CD4-positive, CD25-positive, alpha-beta regulatory T cell (primary cell): ENCODE data around the gene EDEM3. TPM values are rescaled to one million over a fixed set of nuclear protein-coding genes. Genes with fewer than 3 reads are reported as not detected.

ENCODE experiments used
- ATAC-seq, 2 donors: fragments of 150-1000 bp; cut with Tn5 transposase; one replicate each; pipeline ENCODE4 v1.10.0; 2021; ENCODE audit warnings: low read depth in 2 of 2, moderate number of reproducible peaks in 2 of 2, moderate library complexity in 1 of 2
- DNase-seq, 3 donors: peaks; one replicate each; pipeline versions ENCODE4 v3.0.0 to v3.0.0-alpha.2; 2012 to 2022; ENCODE audit warnings: mixed read lengths in 1 of 3
- H3K27ac ChIP-seq: one replicate; pipeline ENCODE4 v1.7.0; 2013; ENCODE audit warnings: mild to moderate bottlenecking, low read length; ENCODE audit not compliant: insufficient read depth, poor library complexity, severe bottlenecking
- H3K27me3 ChIP-seq: one replicate; pipeline ENCODE4 v1.7.0; 2013; ENCODE audit warnings: low read length; ENCODE audit not compliant: control insufficient read depth, insufficient read depth
- H3K36me3 ChIP-seq: one replicate; pipeline ENCODE4 v1.7.0; 2013; ENCODE audit warnings: mild to moderate bottlenecking, low read length, moderate library complexity; ENCODE audit not compliant: control insufficient read depth, insufficient read depth
- H3K4me1 ChIP-seq: 2 replicates; pipeline ENCODE4 v1.7.0; 2013; ENCODE audit warnings: mild to moderate bottlenecking, low read length; ENCODE audit not compliant: insufficient read depth, control insufficient read depth, poor library complexity, severe bottlenecking
- H3K4me3 ChIP-seq: one replicate; pipeline ENCODE4 v1.7.0; 2013; ENCODE audit warnings: low read depth, mild to moderate bottlenecking, low read length, moderate library complexity
- H3K9me3 ChIP-seq, 2 experiments: 1 replicate in 1 of 2; 2 replicates in 1 of 2; pipeline ENCODE4 v1.7.0; 2013; ENCODE audit warnings: low read length in 2 of 2, mild to moderate bottlenecking in 1 of 2, moderate library complexity in 1 of 2; ENCODE audit not compliant: control insufficient read depth in 2 of 2
- H3K27ac Mint-ChIP-seq, 3 donors: one replicate each; pipeline ENCODE4 v1.8.0; 2020 to 2022; ENCODE audit warnings: mild to moderate bottlenecking in 3 of 3, mixed read lengths in 3 of 3, moderate library complexity in 2 of 3
- H3K27me3 Mint-ChIP-seq: one replicate; pipeline ENCODE4 v1.8.0; 2022; ENCODE audit warnings: mild to moderate bottlenecking, mixed read lengths
- H3K36me3 Mint-ChIP-seq: one replicate; pipeline ENCODE4 v1.8.0; 2020; ENCODE audit warnings: mixed read lengths
- H3K4me1 Mint-ChIP-seq, 4 donors: one replicate each; pipeline ENCODE4 v1.8.0; 2020 to 2022; ENCODE audit warnings: mixed read lengths in 4 of 4, mild to moderate bottlenecking in 1 of 4
- H3K4me3 Mint-ChIP-seq, 4 donors: one replicate each; pipeline ENCODE4 v1.8.0; 2020 to 2022; ENCODE audit warnings: mild to moderate bottlenecking in 4 of 4, mixed read lengths in 4 of 4, moderate library complexity in 3 of 4
- H3K9me3 Mint-ChIP-seq, 7 donors: one replicate each; pipeline ENCODE4 v1.8.0; 2020 to 2022; ENCODE audit warnings: mixed read lengths in 7 of 7, mild to moderate bottlenecking in 3 of 7, moderate library complexity in 2 of 7
- polyA plus RNA-seq, 4 donors: library from polyadenylated mRNA; unstranded; fragments of 300-500 nt; fragmentation: Illumina TruSeq; gene quantifications; one replicate each; pipeline ENCODE4 v1.2.3, GENCODE V29; 2021
- total RNA-seq: library from RNA; stranded (reverse); gene quantifications from one replicate; pipeline ENCODE4 v1.2.3, GENCODE V29; 2022

The EDEM3 gene, protein sequence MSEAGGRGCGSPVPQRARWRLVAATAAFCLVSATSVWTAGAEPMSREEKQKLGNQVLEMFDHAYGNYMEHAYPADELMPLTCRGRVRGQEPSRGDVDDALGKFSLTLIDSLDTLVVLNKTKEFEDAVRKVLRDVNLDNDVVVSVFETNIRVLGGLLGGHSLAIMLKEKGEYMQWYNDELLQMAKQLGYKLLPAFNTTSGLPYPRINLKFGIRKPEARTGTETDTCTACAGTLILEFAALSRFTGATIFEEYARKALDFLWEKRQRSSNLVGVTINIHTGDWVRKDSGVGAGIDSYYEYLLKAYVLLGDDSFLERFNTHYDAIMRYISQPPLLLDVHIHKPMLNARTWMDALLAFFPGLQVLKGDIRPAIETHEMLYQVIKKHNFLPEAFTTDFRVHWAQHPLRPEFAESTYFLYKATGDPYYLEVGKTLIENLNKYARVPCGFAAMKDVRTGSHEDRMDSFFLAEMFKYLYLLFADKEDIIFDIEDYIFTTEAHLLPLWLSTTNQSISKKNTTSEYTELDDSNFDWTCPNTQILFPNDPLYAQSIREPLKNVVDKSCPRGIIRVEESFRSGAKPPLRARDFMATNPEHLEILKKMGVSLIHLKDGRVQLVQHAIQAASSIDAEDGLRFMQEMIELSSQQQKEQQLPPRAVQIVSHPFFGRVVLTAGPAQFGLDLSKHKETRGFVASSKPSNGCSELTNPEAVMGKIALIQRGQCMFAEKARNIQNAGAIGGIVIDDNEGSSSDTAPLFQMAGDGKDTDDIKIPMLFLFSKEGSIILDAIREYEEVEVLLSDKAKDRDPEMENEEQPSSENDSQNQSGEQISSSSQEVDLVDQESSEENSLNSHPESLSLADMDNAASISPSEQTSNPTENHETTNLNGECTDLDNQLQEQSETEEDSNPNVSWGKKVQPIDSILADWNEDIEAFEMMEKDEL
- 38.5 TPM for total RNA-seq
- 10 to 100 TPM; 11.0 to 17.6 (median 15.6) TPM for polyA plus RNA-seq

DNA sequence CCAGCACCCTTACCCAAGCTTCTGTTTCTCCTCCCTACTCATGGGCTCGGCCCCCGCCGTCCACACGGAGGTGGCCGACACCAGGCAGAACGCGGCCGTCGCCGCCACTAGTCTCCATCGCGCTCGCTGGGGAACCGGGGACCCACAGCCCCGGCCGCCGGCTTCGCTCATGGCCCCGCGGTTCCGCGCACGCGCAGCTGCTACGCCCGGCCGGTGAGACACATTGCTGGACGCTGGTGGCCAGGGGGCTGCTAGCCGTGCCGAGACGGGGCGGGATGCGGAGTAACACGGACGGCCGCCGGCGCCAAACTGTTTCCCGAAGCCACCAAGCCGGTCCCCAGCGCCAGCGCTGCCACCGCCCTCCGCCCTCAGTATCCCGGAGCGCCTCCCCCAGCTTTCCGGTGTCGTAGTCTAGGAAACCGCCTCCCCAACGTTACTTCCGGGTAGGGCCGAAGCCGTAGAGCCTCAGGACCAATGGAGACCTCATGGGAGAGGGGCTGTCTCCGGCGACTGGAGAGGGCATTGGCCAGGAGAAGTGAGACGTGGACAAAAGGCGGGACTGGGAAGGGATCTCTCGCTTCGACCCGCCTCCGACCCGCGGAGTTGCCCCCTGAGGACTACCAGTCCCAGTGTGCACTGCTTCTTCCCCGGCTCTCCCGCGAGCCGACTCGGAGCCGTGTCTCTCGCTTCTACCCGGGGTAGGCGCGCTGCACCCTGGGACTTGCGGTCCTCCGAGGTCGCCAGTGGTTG lies at the start of gene EDEM3:
Gene EDEM3, minus strand, starts transcription at position 383 of the 750 bp plus-strand sequence. Its CDS starts 212 bp downstream, at position 171.
- Mint-ChIP-seq H3K4me3 (peak within 1 kb of the TSS; percentile 94 to 96 (median 95)), H3K4me1 (peaks cover 24 to 58% (median 45%) of the 10 kb centered on the region in 4 donors)

DNA sequence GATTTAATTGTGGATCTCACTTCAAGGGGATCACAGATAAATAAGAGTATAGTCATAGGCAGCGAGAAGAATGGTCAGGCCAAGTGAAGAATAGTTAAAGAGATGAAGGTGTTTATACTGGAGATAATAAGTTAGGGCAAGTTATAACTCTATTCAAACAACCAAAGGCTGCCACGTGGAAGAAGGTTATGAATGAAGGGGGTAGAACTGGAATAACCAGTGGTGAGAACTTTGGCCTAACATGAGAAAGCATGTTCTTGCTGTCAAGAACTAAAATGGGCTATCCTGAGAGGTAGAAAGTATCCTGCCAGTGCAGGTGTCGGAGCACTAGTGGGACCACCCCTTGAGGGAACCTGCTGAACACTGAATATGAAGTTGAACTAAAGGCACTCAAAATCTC lies 49.6 kb upstream of the EDEM3 start:
- DNase-seq (no peak), ATAC-seq (no peak)
- Histone ChIP-seq H3K9me3 (no peaks in the 10 kb centered on the region), H3K36me3 (peaks cover 51% of the 10 kb centered on the region), H3K4me1 (no peaks in the 10 kb centered on the region), H3K27ac (no peak overlapping the region), H3K27me3 (no peaks in the 10 kb centered on the region), H3K4me3 (no peak overlapping the region)
- Mint-ChIP-seq H3K27me3 (no peaks in the 10 kb centered on the region), H3K9me3 (no peaks in the 10 kb centered on the region), H3K4me1 (peaks cover 4 to 7% (median 5%) of the 10 kb centered on the region in 4 donors), H3K36me3 (peaks cover 17% of the 10 kb centered on the region), H3K4me3 (no peak overlapping the region), H3K27ac (peak overlapping the region in 2 of 3 donors; percentile 7 to 16)

More for the DNA sequence above, at the start of gene EDEM3:
- DNase-seq (peak; percentile 98 to 99 (median 99)), ATAC-seq (peak; percentile 93 to 96)
- Histone ChIP-seq H3K36me3 (no peaks in the 10 kb centered on the region), H3K4me3 (peak within 1 kb of the TSS; percentile 99), H3K27me3 (no peaks in the 10 kb centered on the region), H3K27ac (peak within 1 kb of the TSS; percentile 94), H3K4me1 (peaks cover 31% of the 10 kb centered on the region), H3K9me3 (no peaks in the 10 kb centered on the region)
- Mint-ChIP-seq H3K9me3 (no peaks in the 10 kb centered on the region), H3K27me3 (no peaks in the 10 kb centered on the region), H3K36me3 (peaks cover 4% of the 10 kb centered on the region), H3K27ac (peak within 1 kb of the TSS; percentile 84 to 97 (median 95))

DNA sequence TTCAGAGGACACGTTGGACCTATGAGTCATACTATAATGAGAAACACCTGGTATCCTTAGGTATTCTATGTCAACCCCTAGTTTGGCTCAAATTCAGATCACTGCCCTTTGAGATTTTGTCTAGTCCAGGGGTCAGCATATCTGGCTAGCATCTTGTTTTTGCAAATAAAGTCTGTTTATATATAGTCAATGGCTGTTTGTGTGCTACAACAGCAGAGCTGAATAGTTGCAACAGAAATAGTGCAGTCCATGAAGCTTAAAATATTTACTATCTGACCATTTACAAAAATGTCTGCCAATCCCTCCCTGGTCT lies 48.5 kb upstream of the EDEM3 start:
- H3K4me1 ChIP-seq, result no peaks in the 10 kb centered on the region
- Mint-ChIP-seq H3K4me1 (peaks cover 4 to 7% (median 5%) of the 10 kb centered on the region in 4 donors), H3K36me3 (peaks cover 17% of the 10 kb centered on the region), H3K27ac (peak overlapping the region in 2 of 3 donors; percentile 7 to 82), H3K27me3 (no peaks in the 10 kb centered on the region), H3K9me3 (no peaks in the 10 kb centered on the region), H3K4me3 (no peak overlapping the region)
- peaks cover 48% of the 10 kb centered on the region for H3K36me3 ChIP-seq
- no peaks in the 10 kb centered on the region for H3K27me3 ChIP-seq
- H3K9me3 ChIP-seq, result no peaks in the 10 kb centered on the region
- DNase-seq, result no peak
- H3K27ac ChIP-seq, result no peak overlapping the region
- ATAC-seq, result no peak
- no peak overlapping the region for H3K4me3 ChIP-seq

DNA sequence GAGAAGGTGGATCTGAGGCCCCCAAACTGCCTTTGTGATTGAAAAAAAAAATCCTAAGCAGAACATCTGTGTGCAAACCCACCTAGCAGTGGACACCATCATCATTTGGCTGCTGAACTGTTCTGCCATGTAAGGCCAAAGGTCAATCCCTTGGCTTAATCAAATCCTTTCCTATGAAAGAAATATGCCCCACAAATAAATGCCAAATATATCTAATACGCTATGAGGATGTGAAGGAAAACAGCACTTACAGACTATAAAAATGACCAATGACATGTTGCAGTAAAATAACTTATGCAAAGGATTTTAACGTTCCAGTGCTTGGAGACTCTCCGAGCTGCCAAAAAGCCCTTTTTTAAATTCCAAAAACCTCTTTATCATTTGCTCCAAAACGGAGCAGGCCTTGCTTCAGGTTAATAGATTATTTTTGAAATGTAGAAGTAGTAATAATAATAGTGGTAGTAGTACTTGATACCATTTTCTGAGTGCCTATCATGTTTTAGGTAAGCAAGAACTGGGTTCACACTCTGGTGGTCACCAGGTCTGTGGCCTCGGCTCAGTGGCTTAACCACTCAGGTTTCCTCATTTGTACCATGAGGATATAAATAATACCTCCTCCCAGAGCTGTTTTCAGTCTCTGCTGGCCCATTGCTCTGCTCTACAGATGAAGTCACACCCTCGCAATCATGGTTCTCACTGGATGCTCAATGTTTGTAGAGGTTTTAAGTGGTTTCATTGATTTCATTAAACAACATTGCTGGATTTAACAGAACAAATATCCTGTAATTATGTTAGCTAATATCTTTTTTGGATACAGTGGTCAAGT lies 47.9 kb upstream of the EDEM3 start:
- Histone ChIP-seq H3K9me3 (no peaks in the 10 kb centered on the region), H3K4me3 (no peak overlapping the region), H3K27ac (no peak overlapping the region), H3K27me3 (no peaks in the 10 kb centered on the region), H3K36me3 (peaks cover 48% of the 10 kb centered on the region), H3K4me1 (no peaks in the 10 kb centered on the region)
- Mint-ChIP-seq H3K27me3 (no peaks in the 10 kb centered on the region), H3K9me3 (no peaks in the 10 kb centered on the region), H3K4me1 (peaks cover 4 to 12% (median 5%) of the 10 kb centered on the region in 4 donors), H3K36me3 (peaks cover 18% of the 10 kb centered on the region), H3K4me3 (no peak overlapping the region), H3K27ac (peak overlapping the region in 1 of 3 donors; percentile 14)
- DNase-seq (no peak), ATAC-seq (no peak)

DNA sequence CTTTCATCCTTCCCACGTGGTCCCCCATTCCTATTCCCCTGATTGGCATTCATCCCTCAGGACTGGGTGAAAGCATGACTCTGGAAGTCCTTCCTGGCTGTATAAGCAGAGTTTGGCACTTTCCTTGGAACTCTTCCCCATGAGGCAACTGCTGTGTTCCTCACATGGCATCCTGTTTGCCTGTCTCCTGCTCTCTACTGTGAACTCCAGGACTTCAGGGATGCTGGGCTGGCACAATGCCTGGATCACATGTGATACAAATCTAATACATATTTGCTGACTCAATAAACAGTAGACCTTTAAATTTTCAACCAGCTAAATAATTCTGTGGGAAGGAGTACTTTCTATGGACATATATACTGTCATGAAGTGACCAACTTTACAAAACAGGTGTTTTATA lies 46.8 kb upstream of the EDEM3 start:
- H3K9me3 Mint-ChIP-seq, result no peaks in the 10 kb centered on the region
- peaks cover 4 to 14% (median 5%) of the 10 kb centered on the region in 4 donors for H3K4me1 Mint-ChIP-seq
- H3K27me3 Mint-ChIP-seq, result no peaks in the 10 kb centered on the region
- no peak overlapping the region for H3K27ac Mint-ChIP-seq
- Histone ChIP-seq H3K9me3 (no peaks in the 10 kb centered on the region), H3K36me3 (peaks cover 56% of the 10 kb centered on the region), H3K27ac (no peak overlapping the region), H3K4me3 (no peak overlapping the region), H3K4me1 (no peaks in the 10 kb centered on the region), H3K27me3 (no peaks in the 10 kb centered on the region)
- H3K36me3 Mint-ChIP-seq, result peaks cover 21% of the 10 kb centered on the region
- no peak for ATAC-seq
- no peak overlapping the region for H3K4me3 Mint-ChIP-seq
- DNase-seq, result no peak

DNA sequence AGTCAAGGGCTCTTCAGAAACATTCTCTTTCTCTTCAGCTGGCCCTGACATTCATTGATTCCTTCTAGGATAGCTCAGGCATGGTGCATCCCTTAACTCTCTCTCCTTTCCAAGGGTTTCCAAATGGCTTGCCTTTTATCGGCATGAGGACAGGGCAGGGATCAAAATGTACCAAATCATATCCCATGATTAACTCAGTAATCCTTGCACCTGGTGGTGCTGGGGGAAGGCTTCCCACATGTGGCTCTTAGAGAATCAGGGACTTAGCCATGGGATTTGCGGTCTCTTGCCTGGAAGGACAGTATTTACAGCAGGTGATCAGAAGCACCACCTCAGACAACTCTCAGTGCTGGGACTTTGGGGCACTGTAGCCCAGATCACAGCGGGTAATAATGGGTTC lies 46.2 kb upstream of the EDEM3 start:
- no peak overlapping the region for H3K27ac Mint-ChIP-seq
- H3K4me1 ChIP-seq, result no peaks in the 10 kb centered on the region
- no peak overlapping the region for H3K27ac ChIP-seq
- H3K4me3 ChIP-seq, result no peak overlapping the region
- peaks cover 24% of the 10 kb centered on the region for H3K36me3 Mint-ChIP-seq
- ATAC-seq (no peak), DNase-seq (no peak)
- no peaks in the 10 kb centered on the region for H3K27me3 Mint-ChIP-seq
- H3K36me3 ChIP-seq, result peaks cover 61% of the 10 kb centered on the region
- H3K4me3 Mint-ChIP-seq, result peak overlapping the region in 1 of 4 donors; percentile 51
- H3K4me1 Mint-ChIP-seq, result peaks cover 4 to 13% (median 6%) of the 10 kb centered on the region in 4 donors
- no peaks in the 10 kb centered on the region for H3K9me3 Mint-ChIP-seq
- H3K9me3 ChIP-seq, result no peaks in the 10 kb centered on the region
- no peaks in the 10 kb centered on the region for H3K27me3 ChIP-seq

DNA sequence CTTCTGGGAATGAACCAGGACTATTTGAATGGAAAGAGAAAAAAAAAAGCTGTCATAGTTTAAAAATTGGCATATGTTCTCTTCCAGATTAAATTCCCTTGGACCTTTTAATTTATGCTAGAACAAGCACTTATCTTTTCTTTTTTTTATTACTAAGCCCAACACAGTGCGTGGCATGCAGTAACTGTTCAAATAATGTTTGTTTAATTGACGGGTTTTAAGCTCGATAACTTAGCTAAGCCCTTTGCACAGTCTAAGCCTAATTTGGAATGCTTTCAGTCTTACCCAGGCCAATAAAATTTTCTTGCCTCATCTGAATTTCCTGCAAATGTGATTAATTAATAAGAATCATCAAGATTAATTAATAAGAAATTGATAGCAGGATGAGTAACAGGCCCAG lies 39.3 kb upstream of the EDEM3 start:
- DNase-seq, result no peak
- Mint-ChIP-seq H3K4me1 (peaks cover 4 to 13% (median 6%) of the 10 kb centered on the region in 4 donors), H3K27me3 (no peaks in the 10 kb centered on the region), H3K9me3 (no peaks in the 10 kb centered on the region), H3K27ac (no peak overlapping the region), H3K4me3 (no peak overlapping the region), H3K36me3 (peaks cover 25% of the 10 kb centered on the region)
- no peaks in the 10 kb centered on the region for H3K9me3 ChIP-seq
- no peak for ATAC-seq
- no peak overlapping the region for H3K27ac ChIP-seq
- H3K4me3 ChIP-seq, result no peak overlapping the region
- no peaks in the 10 kb centered on the region for H3K27me3 ChIP-seq
- H3K4me1 ChIP-seq, result no peaks in the 10 kb centered on the region
- H3K36me3 ChIP-seq, result peaks cover 48% of the 10 kb centered on the region
